Colonic mucosa (tissue), 4 donors: ENCODE measurements around the gene CACNA2D4. TPM values are rescaled to one million over a fixed set of nuclear protein-coding genes. Genes with fewer than 3 reads are reported as not detected.

Source experiments
- DNase-seq: peaks from one replicate; pipeline ENCODE4 v3.0.0-alpha.2; 2020
- H3K27ac ChIP-seq: fragments of 200-600 bp; one replicate; pipeline ENCODE4 v1.8.0; 2021
- H3K27me3 ChIP-seq: fragments of 200-600 bp; one replicate; pipeline ENCODE4 v1.8.0; 2021
- H3K36me3 ChIP-seq: fragments of 200-600 bp; one replicate; pipeline ENCODE4 v1.8.0; 2021
- H3K4me1 ChIP-seq: fragments of 200-600 bp; one replicate; pipeline ENCODE4 v1.8.0; 2021; ENCODE audit warnings: mild to moderate bottlenecking
- H3K4me3 ChIP-seq: fragments of 200-600 bp; one replicate; pipeline ENCODE4 v1.8.0; 2021
- H3K9ac ChIP-seq, 2 donors: one replicate each; pipeline ENCODE4 v1.7.0; 2013; ENCODE audit warnings: control low read depth in 2 of 2, low read depth in 2 of 2, low read length in 2 of 2
- H3K9me3 ChIP-seq: fragments of 200-600 bp; one replicate; pipeline ENCODE4 v1.8.0; 2021
- intact Hi-C: fragments of 100-400 bp; cut with DNase I; formaldehyde crosslinking; loops from one replicate; pipeline ENCODE4 v1.14.1; 2022
- total RNA-seq, 2 donors: library from RNA; stranded (reverse); fragmentation: NEBNext Ultra II Directional in 1 of 2; extraction: Animal tissue kit (Norgen Biotek cat#: 25700) in 1 of 2; gene quantifications; one replicate each; pipeline ENCODE4 v1.2.1, GENCODE V29; 2021
- TF ChIP-seq, protein P1 (sequence below): fragments of 200-600 bp; IDR thresholded peaks from one replicate; pipeline ENCODE4 v1.8.0; 2022; ENCODE audit warnings: antibody characterized with exemption, mild to moderate bottlenecking
- donor health status: healthy.
- donor health status: DM: no; HTN: no; CAD: no.
- donor health status: DM: no; HTN: no; CAD: no.

Gene CACNA2D4
- total RNA-seq, 2 donors from 2014 or later = 3.3 to 3.7 TPM

DNA sequence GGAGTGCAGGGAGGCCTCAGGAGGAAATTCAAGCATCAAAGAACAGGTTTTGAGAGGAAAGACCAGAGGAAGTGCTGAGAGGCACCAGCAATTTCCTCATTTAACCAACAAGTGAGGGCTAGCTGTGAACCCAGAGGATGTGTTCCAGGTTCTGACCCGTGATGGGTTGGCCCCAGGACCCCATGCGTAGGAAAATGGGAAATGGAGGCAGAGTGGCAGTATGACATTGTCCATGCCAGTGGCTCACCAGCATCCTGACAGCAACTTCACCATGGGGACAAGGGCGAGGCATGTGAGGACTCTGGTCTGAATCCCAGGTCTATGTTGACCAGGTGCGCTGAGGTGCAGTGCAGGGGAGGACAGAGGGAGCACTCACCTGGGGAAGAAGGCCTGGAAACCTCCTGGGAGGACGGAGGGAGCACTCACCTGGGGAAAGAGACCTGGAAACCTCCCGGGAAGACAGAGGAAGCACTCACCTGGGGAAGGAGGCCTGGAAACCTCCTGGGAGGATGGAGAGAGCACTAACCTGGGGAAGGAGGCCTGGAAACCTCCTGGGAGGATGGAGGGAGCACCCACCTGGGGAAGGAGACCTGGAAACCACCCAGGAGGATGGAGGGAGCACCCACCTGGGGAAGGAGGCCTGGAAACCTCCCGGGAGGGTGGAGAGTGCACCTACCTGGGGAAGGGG lies 6.7 kb upstream of the CACNA2D4 start:
- no peaks in the 10 kb centered on the region for H3K4me1 ChIP-seq
- H3K27me3 ChIP-seq = no peaks in the 10 kb centered on the region
- no peak overlapping the region for H3K9ac ChIP-seq
- no peaks in the 10 kb centered on the region for H3K36me3 ChIP-seq
- no peaks in the 10 kb centered on the region for H3K9me3 ChIP-seq
- H3K27ac ChIP-seq = no peak overlapping the region
- intact Hi-C loops = loop anchor here (5.0 kb wide), 1 partner anchor 118 kb away; no protein-coding TSS in a partner anchor
- TF ChIP-seq, protein P1, sequence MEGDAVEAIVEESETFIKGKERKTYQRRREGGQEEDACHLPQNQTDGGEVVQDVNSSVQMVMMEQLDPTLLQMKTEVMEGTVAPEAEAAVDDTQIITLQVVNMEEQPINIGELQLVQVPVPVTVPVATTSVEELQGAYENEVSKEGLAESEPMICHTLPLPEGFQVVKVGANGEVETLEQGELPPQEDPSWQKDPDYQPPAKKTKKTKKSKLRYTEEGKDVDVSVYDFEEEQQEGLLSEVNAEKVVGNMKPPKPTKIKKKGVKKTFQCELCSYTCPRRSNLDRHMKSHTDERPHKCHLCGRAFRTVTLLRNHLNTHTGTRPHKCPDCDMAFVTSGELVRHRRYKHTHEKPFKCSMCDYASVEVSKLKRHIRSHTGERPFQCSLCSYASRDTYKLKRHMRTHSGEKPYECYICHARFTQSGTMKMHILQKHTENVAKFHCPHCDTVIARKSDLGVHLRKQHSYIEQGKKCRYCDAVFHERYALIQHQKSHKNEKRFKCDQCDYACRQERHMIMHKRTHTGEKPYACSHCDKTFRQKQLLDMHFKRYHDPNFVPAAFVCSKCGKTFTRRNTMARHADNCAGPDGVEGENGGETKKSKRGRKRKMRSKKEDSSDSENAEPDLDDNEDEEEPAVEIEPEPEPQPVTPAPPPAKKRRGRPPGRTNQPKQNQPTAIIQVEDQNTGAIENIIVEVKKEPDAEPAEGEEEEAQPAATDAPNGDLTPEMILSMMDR = no peak
- peak; percentile 13 for DNase-seq
- no peak overlapping the region for H3K4me3 ChIP-seq

DNA sequence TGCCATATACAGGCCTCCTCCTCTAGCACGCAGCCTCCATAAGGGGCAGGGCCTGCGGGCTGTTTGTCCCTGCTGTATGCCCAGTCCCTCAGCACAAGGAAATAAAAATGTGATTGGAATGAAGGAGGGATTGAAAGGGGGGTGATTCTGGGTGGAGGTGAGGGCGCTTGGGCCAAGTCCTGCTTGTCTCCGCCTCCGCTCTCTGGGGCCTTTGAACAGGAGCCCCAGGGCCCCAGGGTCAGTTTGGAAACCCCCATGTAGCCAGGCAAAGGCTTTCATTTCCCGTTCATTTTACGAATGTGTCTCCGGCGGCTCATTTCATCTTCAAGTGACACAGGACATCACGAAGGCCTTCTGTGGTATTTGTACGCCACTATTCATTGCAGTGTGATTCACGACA lies 4.5 kb upstream of the CACNA2D4 start:
- H3K9ac ChIP-seq = no peak overlapping the region
- no peak overlapping the region for H3K4me3 ChIP-seq
- peak; percentile 16 for DNase-seq
- no peak overlapping the region for H3K27ac ChIP-seq
- H3K9me3 ChIP-seq = no peaks in the 10 kb centered on the region
- H3K36me3 ChIP-seq = no peaks in the 10 kb centered on the region
- intact Hi-C loops = no loop called here
- TF ChIP-seq, protein P1 = no peak
- H3K27me3 ChIP-seq = no peaks in the 10 kb centered on the region
- H3K4me1 ChIP-seq = no peaks in the 10 kb centered on the region

DNA sequence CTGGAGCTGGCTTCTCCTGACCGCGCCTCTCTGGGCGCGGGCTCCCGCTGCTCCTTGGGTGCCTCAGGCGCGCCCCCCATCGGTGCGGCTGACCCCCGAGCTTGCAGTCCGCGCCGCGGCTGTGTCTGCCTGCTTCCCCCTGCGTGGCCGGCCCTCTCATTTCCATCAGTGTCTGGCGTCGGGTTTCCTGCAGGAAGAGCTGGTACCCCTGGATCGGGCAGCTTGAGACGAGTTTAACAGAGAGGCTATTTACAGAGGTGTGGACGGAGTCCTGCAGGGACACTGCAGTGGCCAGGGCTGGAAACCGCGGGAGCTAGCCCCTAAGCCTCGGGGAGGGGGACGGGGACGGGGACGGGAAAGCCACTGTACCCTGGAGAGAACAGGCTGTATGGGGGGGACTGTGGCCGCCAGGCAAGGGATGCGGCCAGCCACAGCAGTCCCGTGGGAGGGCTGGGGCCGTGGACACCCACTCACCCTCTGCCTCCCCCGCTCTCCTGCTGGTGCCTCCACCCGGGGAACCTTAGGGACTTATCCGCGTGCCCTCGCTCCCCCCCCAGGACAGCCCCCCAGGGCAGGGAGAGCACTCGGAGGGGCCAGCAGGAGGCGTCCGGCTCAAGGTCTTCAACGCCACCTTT lies 3.7 kb upstream of the CACNA2D4 start:
- Histone ChIP-seq H3K9me3 (no peaks in the 10 kb centered on the region), H3K4me1 (no peaks in the 10 kb centered on the region), H3K27me3 (no peaks in the 10 kb centered on the region), H3K9ac (no peak overlapping the region), H3K36me3 (no peaks in the 10 kb centered on the region), H3K27ac (no peak overlapping the region), H3K4me3 (no peak overlapping the region)
- DNase-seq = peak; percentile 17
- TF ChIP-seq, protein P1 = no peak
- intact Hi-C loops = no loop called here

DNA sequence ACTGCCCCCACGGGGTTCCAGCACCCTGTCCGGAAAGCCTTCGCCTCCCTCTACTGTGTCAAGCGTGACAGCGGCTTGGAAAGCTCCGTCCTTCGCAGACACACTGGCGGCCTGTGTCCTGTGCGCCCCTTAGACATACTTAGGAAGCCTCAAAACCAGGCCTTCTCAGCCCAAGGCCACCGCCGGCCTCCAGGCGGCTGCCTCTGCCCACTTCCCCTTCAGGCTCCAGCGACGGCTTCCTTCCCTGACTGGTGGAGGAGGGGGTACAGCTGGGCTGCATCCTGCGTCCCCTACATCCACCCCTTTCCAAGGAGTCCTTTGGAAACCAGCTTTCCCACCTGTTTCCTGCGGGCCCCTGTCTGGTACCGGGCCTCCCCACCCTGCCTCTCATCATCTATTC lies 2.5 kb upstream of the CACNA2D4 start:
- TF ChIP-seq, protein P1 = no peak
- H3K36me3 ChIP-seq = no peaks in the 10 kb centered on the region
- DNase-seq = peak; percentile 24
- no peak overlapping the region for H3K9ac ChIP-seq
- H3K9me3 ChIP-seq = no peaks in the 10 kb centered on the region
- no peaks in the 10 kb centered on the region for H3K4me1 ChIP-seq
- H3K4me3 ChIP-seq = no peak overlapping the region
- no peaks in the 10 kb centered on the region for H3K27me3 ChIP-seq
- intact Hi-C loops = no loop called here
- H3K27ac ChIP-seq = no peak overlapping the region

DNA sequence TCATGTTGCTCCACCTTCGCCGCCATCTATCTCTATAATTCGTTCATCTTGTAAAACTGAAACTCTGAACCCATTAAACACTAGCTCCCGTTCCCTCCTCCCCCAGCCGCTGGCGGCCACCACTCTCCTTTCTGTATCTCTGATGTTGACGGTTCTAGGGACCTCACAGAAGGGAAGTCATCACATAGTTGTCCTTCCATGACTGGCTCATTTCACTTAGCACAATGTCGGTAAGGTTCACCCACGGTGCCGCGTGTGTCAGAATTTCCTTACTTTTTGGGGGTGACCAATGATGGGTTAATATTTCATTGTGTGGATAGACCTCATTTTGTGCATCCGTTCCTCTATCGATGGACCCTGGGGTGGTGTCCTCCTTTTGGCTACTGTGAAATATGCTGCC lies 2.0 kb upstream of the CACNA2D4 start:
- intact Hi-C loops = no loop called here
- Histone ChIP-seq H3K4me3 (no peak overlapping the region), H3K4me1 (no peaks in the 10 kb centered on the region), H3K27ac (no peak overlapping the region), H3K9me3 (no peaks in the 10 kb centered on the region), H3K9ac (no peak overlapping the region), H3K27me3 (no peaks in the 10 kb centered on the region), H3K36me3 (no peaks in the 10 kb centered on the region)
- TF ChIP-seq, protein P1 = no peak
- DNase-seq = peak; percentile 12
